OCI-LY7 (cell line): ENCODE results near the gene GP2. TPM values are rescaled to one million over a fixed set of nuclear protein-coding genes. Genes with fewer than 3 reads are reported as not detected.

Experiments
- BruUV-seq: library from RNA; stranded (reverse); fragments of 400-500 nt; replicated peaks from 2 replicates; lab custom pipeline; 2021; lab: Mats Ljungman, UMichigan
- CTCF ChIA-PET: fragments of 300-600 bp; sonication (Branson Sonifier 250); formaldehyde crosslinking; loops from one replicate; lab custom pipeline; 2022; ENCODE audit warnings: antibody characterized with exemption; ENCODE audit not compliant: unreplicated experiment; lab: Charles Lee
- POLR2A ChIA-PET: fragments of 300-600 bp; sonication (Branson Sonifier 250); formaldehyde crosslinking; loops from one replicate; lab custom pipeline; 2022; ENCODE audit warnings: antibody characterized with exemption; lab: Charles Lee
- DNase-seq: peaks from one replicate; pipeline ENCODE4 v3.0.0-alpha.2; 2015; ENCODE audit warnings: low spot score
- H2AFZ ChIP-seq: fragments of 200-600 bp; sonication (generic), shearing (Covaris generic); 2 replicates; pipeline ENCODE4 v1.6.1; 2014; ENCODE audit warnings: mild to moderate bottlenecking, antibody characterized with exemption, low read length, moderate library complexity
- H3K27ac ChIP-seq: fragments of 200-600 bp; sonication (generic); 2 replicates; pipeline ENCODE4 v1.5.1; 2014; ENCODE audit warnings: mixed run types, low read depth, mild to moderate bottlenecking, moderate library complexity, low read length, inconsistent platforms; ENCODE audit not compliant: poor library complexity, severe bottlenecking
- H3K36me3 ChIP-seq: fragments of 200-600 bp; sonication (generic); 2 replicates; pipeline ENCODE4 v1.6.1; 2014; ENCODE audit warnings: mild to moderate bottlenecking, antibody characterized with exemption, low read length, moderate library complexity, mixed read lengths; ENCODE audit not compliant: insufficient read depth
- H3K4me1 ChIP-seq: fragments of 200-600 bp; sonication (generic); 2 replicates; pipeline ENCODE4 v1.5.1; 2014; ENCODE audit warnings: mild to moderate bottlenecking, low read length; ENCODE audit not compliant: insufficient read depth, poor library complexity, severe bottlenecking
- H3K4me2 ChIP-seq: fragments of 200-600 bp; sonication (generic); 2 replicates; pipeline ENCODE4 v1.6.1; 2014; ENCODE audit warnings: mild to moderate bottlenecking, low read length
- H3K4me3 ChIP-seq: fragments of 200-600 bp; sonication (generic); 2 replicates; pipeline ENCODE4 v1.5.1; 2014; ENCODE audit warnings: mild to moderate bottlenecking, low read depth, low read length; ENCODE audit not compliant: poor library complexity, severe bottlenecking
- H3K79me2 ChIP-seq: fragments of 200-600 bp; sonication (generic); 2 replicates; pipeline ENCODE4 v1.6.1; 2016; ENCODE audit warnings: low read depth, mild to moderate bottlenecking, low read length, moderate library complexity, mixed read lengths; ENCODE audit not compliant: insufficient read depth
- H3K9me2 ChIP-seq: fragments of 200-600 bp; sonication (generic); 2 replicates; pipeline ENCODE4 v1.6.1; 2016; ENCODE audit warnings: mild to moderate bottlenecking, low read length, mixed read lengths; ENCODE audit not compliant: insufficient read depth
- H3K9me3 ChIP-seq: fragments of 200-600 bp; sonication (generic); 2 replicates; pipeline ENCODE4 v1.6.1; 2014; ENCODE audit warnings: mild to moderate bottlenecking, mixed run types, low read length, mixed read lengths
- H4K20me1 ChIP-seq: fragments of 200-600 bp; sonication (generic); 2 replicates; pipeline ENCODE4 v1.6.1; 2014; ENCODE audit warnings: mild to moderate bottlenecking, antibody characterized with exemption, low read length, moderate library complexity, mixed read lengths; ENCODE audit not compliant: insufficient read depth
- CTCF ChIP-seq: fragments of 200-600 bp; sonication (generic); conservative IDR thresholded peaks from 2 replicates; pipeline ENCODE4 v1.5.1; 2014; ENCODE audit warnings: mild to moderate bottlenecking, antibody characterized with exemption, low read length, moderate library complexity, mixed read lengths
- EZH2phosphoT487 ChIP-seq: fragments of 200-600 bp; sonication (generic); IDR thresholded peaks from 2 replicates; pipeline ENCODE4 v1.6.1; 2018; ENCODE audit warnings: low read depth, borderline replicate concordance, mild to moderate bottlenecking, mixed run types, antibody characterized with exemption, low read length, moderate library complexity, mixed read lengths
- intact Hi-C: fragments of 100-400 bp; cut with micrococcal nuclease; formaldehyde crosslinking; loops from one replicate; pipeline ENCODE4 v1.10.0; 2022; ENCODE audit not compliant: unreplicated experiment
- total RNA-seq, 2 experiments: library from RNA; depleted of rRNA in 1 of 2; stranded (reverse); fragments of >200 nt in 1 of 2; shearing (Covaris generic) in 1 of 2; gene quantifications; 2 replicates each; pipeline ENCODE4 v1.2.3, GENCODE V29; 2014 to 2022

Gene GP2
- total RNA-seq, 2 experiments from 2014 or later = not detected

- H3K4me2 ChIP-seq = no peak overlapping the region
- no peak for DNase-seq
- CTCF ChIA-PET = no interaction called here
These were observed 18.3 kb downstream of the GP2 start for GRCh38 chr16:20308801-20309590.

GRCh38 chr16:20308266-20308665 lies 19.0 kb downstream of the GP2 start:
- Histone ChIP-seq H4K20me1 (no peaks in the 10 kb centered on the region), H3K4me3 (no peak overlapping the region), H3K4me1 (no peaks in the 10 kb centered on the region), H3K4me2 (no peak overlapping the region), H3K79me2 (no peaks in the 10 kb centered on the region), H3K9me2 (no peaks in the 10 kb centered on the region), H3K36me3 (no peaks in the 10 kb centered on the region), H3K27ac (no peak overlapping the region), H3K9me3 (no peaks in the 10 kb centered on the region), H2AFZ (no peak overlapping the region)
- ChIA-PET CTCF (no interaction called here), POLR2A (no interaction called here)
- no peak for DNase-seq
- intact Hi-C loops = no loop called here
- TF ChIP-seq CTCF = no peak
- TF ChIP-seq EZH2phosphoT487 = no peak
- BruUV-seq = no TSS peak

More at GRCh38 chr16:20308801-20309590, 18.3 kb downstream of the GP2 start:
- H3K4me3 ChIP-seq = no peak overlapping the region
- H3K79me2 ChIP-seq = no peaks in the 10 kb centered on the region
- no peak overlapping the region for H3K27ac ChIP-seq
- H3K9me2 ChIP-seq = no peaks in the 10 kb centered on the region
- no peaks in the 10 kb centered on the region for H4K20me1 ChIP-seq
- no peaks in the 10 kb centered on the region for H3K36me3 ChIP-seq
- POLR2A ChIA-PET = no interaction called here
- no peaks in the 10 kb centered on the region for H3K4me1 ChIP-seq
- no TSS peak for BruUV-seq
- H3K9me3 ChIP-seq = no peaks in the 10 kb centered on the region
- TF ChIP-seq EZH2phosphoT487 (no peak), CTCF (no peak)
- intact Hi-C loops = no loop called here
- H2AFZ ChIP-seq = no peak overlapping the region

GRCh38 chr16:20307791-20308190 lies 19.5 kb downstream of the GP2 start:
- BruUV-seq = no TSS peak
- Histone ChIP-seq H3K27ac (no peak overlapping the region), H4K20me1 (no peaks in the 10 kb centered on the region), H3K4me3 (no peak overlapping the region), H3K9me2 (no peaks in the 10 kb centered on the region), H3K79me2 (no peaks in the 10 kb centered on the region), H3K4me2 (no peak overlapping the region), H2AFZ (no peak overlapping the region), H3K4me1 (no peaks in the 10 kb centered on the region), H3K9me3 (no peaks in the 10 kb centered on the region), H3K36me3 (no peaks in the 10 kb centered on the region)
- ChIA-PET CTCF (no interaction called here), POLR2A (interaction anchor here (1.1 kb wide), 1 partner anchor 399 kb away, joined by 4 read pairs; no protein-coding TSS in a partner anchor)
- intact Hi-C loops = no loop called here
- no peak for TF ChIP-seq EZH2phosphoT487
- TF ChIP-seq CTCF = no peak
- no peak for DNase-seq
